Body of pancreas (tissue), 4 donors: ENCODE measurements around the gene SLC4A7.

Experiments
- CTCF ChIP-seq, 7 experiments: fragments of 450-650 bp in 4 of 7; fragments of 200-600 bp in 3 of 7; sonication (generic) in 3 of 7; IDR thresholded peaks; one replicate each; pipeline ENCODE4 v1.5.1; 2016 to 2019; ENCODE audit warnings: antibody characterized with exemption in 7 of 7
- POLR2A ChIP-seq, 3 donors: fragments of 450-650 bp; IDR thresholded peaks; one replicate each; pipeline ENCODE4 v1.6.1; 2016; ENCODE audit warnings: antibody characterized with exemption in 3 of 3, mild to moderate bottlenecking in 2 of 3

- no peak for TF ChIP-seq CTCF (IDR thresholded peaks at IDR 0.05)
- TF ChIP-seq POLR2A (IDR thresholded peaks at IDR 0.05): no peak
Measured at GRCh38 chr3:27521179-27521871, 37.1 kb upstream of the SLC4A7 start.
